GM21619 (cell line): ENCODE data around the gene CPNE2.
"Not testable (repeated sequence)": the region's sequence is repeated elsewhere in the genome, so short reads cannot be mapped to it uniquely, and the experiment has no call there.

Experiments
- ATAC-seq: cut with Tn5 transposase; IDR thresholded peaks from one replicate; pipeline ENCODE4 v1.9.1; 2021; ENCODE audit not compliant: unreplicated experiment

The CPNE2 gene

GRCh38 chr16:57165483-57165882 lies 73.1 kb downstream of the CPNE2 start:
- ATAC-seq = no peak

GRCh38 chr16:57165938-57166337 lies 73.6 kb downstream of the CPNE2 start:
- ATAC-seq = no peak

GRCh38 chr16:57166451-57166850 lies 74.1 kb downstream of the CPNE2 start:
- ATAC-seq = no peak

DNA sequence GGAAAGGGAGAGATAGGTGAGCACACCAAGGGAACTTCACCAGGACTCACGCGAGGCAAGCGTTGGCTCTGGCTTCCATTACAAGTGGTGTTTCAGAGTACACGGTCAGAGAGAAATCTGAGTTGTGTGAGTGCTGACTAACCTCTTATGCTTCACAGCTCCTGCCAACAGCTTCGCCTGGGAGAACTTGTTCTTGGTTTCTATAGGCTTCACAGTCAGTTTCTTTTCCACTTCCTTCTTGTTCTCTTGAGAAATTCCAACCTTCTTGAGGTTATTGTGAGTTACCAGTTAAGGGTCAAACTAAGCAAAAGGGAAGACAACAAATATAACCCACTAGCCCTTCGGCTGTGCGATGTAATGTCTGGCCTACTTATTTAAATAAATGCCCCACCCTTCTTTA lies 74.6 kb downstream of the CPNE2 start:
- no peak for ATAC-seq

GRCh38 chr16:57167538-57167937 lies 75.2 kb downstream of the CPNE2 start:
- no peak for ATAC-seq

- no peak for ATAC-seq
Observed at GRCh38 chr16:57167953-57168352, 75.6 kb downstream of the CPNE2 start.

GRCh38 chr16:57169327-57169726 lies 76.9 kb downstream of the CPNE2 start:
- ATAC-seq = no peak

DNA sequence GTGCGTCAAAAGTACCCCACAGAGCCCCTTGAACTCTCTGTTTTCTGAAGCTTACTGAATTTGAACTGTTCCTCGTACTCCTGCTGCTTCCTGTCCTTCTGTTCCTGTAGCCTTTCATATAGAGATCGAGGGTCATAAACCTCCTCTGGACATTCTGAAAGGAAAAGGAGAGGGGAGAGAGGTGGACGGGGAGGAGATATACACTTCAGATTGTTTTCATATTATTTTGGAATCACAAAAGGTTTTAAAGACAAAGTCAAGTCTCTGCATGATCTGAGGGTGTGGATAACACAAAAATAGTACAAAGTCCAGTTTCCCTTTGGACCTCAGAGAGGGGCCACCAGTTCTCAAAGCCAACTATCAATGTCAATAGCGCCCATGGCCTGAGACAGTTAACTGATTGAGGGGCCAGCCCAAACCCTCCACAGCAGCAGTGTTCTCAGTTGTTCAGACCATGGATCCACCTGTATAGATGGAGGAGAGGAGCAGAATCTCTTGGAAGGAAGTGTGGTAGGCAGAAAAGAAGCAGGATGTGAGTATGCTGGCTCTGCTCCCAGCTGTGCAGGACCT lies 80.4 kb downstream of the CPNE2 start:
- ATAC-seq = no peak

DNA sequence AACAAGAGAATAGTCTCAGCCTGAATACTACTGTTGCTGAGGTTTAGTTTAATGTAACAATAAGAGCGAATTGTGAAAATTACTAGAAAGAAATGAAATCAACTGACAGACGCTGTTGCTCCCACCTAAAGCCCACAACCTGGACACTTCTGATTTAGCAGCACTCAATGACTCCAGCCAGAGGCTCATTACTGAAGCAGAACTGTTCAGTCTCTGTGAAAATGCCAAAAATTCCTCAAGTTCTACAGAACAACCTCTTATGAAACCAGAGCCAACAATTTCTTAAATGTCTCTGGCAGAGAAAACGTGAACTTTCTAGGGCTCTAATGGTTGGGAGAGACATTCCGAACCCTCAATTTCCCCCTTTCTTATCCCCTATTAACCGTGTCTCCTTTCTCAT lies 83.5 kb downstream of the CPNE2 start:
- no peak for ATAC-seq

DNA sequence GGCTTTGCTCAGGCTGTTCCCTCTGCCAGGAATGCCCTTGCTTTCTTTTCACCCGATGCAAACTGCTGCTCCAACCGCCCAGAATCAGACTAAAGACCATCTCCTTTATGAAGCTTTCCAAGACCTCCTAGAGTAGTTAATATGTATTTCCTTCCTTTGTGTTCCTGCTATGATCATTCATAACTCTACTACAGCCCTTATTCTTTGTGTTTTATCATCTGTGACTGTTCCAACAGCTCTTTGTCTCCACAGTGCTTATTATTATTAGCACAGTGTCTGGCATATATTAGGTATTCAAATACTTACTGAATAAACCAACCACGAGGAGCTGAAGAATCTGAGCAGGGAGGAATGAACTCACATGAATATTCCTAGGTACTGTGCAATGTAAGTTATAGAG lies 85.8 kb downstream of the CPNE2 start:
- no peak for ATAC-seq

DNA sequence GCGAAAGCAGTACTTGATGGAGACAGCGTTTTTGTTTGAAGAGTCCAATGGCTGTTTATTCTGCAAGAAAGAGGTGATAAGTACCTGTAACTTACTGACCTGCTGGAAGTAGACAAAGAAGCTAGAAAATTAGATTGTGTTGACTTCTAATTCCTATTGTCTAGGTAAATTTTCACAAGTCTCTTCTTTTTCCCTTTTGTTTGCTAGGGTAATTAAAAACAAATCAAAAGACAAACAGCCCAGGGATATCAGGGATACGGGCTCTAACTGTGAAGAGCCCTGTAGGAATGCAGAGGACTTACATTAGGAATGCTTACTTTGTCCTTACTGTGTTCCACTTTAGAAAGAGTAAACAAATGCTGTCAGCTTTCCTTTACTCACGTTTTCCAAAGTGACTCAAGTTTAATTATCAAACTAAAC lies 86.4 kb downstream of the CPNE2 start:
- ATAC-seq = no peak

DNA sequence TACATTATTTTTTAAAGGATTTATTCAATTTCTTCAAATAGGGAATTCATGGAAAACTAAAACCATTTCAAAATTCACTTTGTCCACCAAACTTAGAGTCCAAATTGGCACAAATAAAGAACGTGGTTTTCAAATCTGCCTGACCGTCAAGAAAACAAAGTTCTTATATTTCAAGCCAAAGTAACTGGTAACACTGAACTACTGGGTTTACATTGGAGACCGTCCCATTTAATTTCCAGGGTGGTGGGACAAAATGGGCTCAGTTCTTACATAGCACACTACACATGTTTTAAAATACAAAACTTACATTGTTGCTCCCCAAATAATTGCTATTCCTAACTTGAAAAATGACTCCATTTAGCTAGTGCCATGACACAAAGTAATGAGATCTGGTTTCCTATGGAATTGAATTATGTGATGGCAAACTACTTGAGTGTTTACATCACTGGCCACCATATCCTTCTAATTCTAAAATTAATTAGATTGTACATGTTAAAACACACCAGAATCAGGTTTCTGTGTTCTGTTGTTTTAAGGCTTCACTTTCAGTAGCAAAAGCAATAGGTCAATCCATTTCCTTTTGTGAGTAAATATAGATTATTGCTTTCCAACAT lies 86.9 kb downstream of the CPNE2 start:
- no peak for ATAC-seq

- ATAC-seq = no peak
Observed at GRCh38 chr16:57184113-57184512, 91.7 kb downstream of the CPNE2 start.

DNA sequence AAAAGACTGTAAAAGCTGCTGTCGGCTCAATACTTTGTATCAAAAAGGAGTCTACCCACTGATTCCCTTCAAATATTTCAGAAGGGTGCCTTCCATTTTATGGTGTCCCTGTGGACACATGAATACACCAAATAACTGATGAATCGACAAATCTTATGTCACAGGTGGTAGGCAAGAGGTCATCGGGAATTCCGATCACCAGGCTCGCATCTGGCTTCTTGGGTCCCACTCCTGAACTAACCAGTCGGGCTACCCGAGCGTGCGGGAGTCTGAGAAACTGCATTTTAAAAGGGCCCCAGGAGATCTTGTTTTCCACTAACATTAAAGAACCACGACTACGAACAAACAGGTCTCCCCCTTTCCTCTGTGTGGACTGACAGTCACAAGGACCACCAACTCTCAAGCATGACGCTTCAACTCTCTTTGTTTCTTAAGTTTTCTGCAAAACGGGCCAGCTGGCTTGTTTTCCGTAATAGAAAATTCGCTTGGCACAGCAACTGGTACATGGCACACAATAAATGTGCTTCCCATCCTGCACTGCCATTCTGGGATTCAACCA lies 92.6 kb downstream of the CPNE2 start:
- ATAC-seq = no peak

- ATAC-seq = peak; percentile 36
Observed at GRCh38 chr16:57185446-57185944, 93.1 kb downstream of the CPNE2 start.

GRCh38 chr16:57185945-57186871 lies 93.8 kb downstream of the CPNE2 start, which contains the start of the genes PSME3IP1 and RSPRY1:
TSS of gene PSME3IP1 (minus strand) at chr16:57186039. CDS start at chr16:57173854, 12,185 bp downstream.
TSS of gene RSPRY1 (plus strand) at chr16:57186329. CDS start at chr16:57204659, 18,330 bp downstream.
- ATAC-seq = peak; percentile 84

DNA sequence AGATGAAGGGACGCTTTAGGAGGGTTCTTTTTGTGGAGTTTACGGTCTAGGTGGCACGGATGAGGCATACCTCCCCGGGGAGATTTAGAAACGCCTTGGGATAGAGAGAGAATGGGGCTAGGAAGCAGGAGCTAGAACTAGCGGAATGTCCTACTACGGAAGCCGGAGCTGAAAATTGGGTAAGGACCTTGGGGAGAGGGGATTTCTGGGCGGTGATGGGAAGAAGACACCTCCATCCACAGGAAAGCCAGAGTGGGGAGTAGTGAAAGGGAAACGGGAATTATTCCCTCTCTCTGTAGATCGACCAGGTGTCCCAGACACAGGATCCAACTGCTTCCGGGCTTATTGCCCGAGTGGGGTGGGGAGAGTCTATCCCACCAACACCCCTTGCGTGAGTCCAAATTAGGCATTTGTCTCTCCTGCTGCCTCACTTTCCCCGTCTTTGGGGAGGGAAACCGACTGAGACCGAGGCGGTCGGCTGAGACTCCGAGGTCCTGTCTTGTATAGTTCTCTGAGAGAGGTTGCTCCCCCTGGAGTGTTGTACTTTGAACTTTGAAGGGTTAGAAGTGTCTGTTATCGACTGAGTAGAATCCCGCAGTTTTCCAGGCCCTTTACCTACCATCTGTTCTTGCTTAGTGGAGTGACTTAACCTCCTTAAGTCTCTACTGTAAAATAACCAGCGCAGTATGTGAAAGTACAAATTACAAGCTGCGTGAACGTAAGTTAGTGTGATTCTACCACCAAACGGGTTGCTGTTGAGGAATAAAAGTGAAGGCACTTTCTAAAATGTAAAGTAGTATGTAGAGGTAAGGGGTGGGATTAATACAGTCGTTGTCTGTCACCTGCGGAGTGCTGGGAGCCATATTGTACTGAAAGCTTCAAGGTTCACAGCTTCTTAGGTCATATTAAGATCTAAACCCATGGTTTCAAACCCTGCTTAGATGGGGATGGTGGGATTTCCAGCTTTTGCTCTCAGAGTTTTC lies 94.8 kb downstream of the CPNE2 start:
- ATAC-seq = no peak

DNA sequence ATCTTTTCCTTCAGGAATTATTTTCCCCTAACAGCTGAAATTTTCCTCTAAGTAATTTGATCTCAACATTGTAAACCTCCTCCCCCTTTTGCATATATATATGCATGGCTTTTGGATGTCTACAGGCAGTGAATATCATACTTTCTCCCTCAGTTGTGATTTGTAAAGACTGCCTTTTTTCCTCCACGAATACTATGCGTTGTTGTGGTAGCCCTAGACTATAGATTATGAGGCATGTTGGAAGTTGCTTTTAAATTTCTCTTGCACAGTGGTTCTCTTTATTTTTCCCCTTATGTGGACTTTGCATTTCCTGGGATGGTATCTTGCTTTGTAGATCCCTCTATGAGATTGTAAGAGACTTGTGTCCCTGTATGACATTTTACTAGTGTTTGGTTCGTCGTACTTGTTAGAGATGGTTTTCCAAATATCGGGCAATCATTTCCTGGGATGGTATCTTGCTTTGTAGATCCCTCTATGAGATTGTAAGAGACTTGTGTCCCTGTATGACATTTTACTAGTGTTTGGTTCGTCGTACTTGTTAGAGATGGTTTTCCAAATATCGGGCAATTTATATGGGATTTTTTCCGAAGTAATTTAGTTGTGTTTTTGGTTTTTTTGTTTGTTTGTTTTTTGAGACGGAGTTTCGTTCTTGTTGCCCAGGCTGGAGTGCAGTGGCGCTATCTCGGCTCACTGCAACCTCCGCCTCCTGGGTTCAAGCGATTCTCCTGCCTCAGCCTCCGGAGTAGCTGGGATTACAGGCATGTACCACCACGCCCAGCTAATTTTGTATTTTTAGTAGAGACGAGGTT lies 95.7 kb downstream of the CPNE2 start:
- ATAC-seq = not testable (repeated sequence)

DNA sequence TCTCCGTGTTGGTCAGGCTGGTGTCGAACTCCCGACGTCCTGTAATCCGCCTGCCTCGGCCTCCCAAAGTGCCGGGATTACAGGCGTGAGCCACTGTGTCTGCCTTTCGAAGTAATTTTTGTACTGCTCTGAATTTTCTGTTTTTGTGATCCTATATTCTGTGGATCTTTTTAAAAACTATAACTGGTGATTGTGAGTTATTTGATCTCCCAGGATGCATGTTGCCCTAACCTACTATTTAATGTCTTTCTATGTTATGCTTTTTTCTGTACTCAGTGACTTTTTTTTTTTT lies 96.3 kb downstream of the CPNE2 start:
- ATAC-seq = no peak
